G401.6 (cell line): Measurements from ENCODE around the gene LCN2.

ENCODE experiments used
- FAIRE-seq: peaks from 2 replicates; lab custom pipeline; 2012; peaks lifted over from hg19 to GRCh38; lab: Jason Lieb, UNC

Gene LCN2

DNA sequence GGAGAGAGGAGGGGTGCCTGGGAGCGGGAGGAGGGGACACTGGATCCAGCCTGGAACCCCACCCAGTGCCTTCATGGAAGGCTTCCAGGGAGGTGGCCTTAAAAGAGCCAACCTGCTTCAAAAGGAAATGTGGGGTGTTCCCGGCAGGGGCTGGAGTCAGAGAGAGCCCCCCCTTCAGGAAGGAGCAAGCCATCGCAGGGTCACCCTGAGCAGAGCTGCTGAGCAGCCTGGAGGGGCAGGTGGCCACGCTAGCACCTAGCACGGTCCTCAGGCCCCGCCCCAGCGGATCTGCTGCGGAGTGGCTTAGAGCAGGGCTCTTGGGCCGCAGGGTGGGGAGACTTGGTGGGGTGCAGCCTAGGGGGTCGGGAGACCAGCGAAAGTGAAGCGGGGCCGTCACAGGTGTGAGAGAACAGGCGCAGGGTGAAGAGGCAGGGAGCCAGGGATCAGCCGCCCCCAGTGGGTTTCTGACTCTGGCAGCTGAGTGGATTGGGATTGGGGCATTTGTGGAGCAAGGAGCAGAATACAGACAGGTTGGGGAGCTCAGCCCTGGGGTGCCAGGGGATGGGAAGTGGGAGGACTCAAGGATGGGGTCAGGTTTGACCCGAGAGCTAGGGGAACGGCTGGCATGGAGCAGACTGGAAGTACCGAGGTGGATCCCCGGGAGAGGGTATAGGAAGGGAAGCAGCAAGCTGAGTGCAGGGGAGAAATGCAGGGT is 1.5 kb downstream of the LCN2 start:
- FAIRE-seq, result no peak

DNA sequence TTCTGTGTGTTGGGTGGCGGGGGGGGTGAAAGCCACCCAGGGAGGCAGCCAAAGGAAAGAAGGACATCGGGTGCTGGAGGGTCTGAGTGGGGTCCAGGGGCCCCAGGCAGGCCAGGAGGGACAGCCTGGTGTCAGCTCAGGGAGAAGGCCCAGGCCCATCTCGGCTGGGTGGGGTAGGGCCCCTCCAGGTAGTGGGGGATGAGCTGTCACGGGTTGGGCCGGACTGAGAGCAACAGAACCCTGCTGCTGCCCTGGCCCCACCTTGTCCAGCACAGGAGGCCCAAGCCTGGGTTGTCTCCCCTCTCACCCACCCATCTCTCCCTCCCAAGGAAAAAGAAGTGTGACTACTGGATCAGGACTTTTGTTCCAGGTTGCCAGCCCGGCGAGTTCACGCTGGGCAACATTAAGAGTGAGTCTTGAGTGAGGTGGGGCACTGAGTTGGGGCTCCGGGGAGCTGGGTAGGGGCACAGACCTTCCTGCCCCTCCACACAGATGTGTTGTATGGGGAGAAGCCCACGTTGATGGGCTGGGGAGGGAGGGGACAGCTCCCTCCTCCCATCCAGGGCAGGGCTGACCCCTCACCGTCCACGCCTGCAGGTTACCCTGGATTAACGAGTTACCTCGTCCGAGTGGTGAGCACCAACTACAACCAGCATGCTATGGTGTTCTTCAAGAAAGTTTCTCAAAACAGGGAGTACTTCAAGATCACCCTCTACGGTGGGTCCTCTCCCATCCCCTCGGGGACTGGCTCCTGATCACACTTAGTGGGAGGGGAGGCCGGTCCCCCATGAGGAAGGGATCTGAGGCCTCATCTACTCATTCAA is 2.3 kb downstream of the LCN2 start:
- no peak for FAIRE-seq

DNA sequence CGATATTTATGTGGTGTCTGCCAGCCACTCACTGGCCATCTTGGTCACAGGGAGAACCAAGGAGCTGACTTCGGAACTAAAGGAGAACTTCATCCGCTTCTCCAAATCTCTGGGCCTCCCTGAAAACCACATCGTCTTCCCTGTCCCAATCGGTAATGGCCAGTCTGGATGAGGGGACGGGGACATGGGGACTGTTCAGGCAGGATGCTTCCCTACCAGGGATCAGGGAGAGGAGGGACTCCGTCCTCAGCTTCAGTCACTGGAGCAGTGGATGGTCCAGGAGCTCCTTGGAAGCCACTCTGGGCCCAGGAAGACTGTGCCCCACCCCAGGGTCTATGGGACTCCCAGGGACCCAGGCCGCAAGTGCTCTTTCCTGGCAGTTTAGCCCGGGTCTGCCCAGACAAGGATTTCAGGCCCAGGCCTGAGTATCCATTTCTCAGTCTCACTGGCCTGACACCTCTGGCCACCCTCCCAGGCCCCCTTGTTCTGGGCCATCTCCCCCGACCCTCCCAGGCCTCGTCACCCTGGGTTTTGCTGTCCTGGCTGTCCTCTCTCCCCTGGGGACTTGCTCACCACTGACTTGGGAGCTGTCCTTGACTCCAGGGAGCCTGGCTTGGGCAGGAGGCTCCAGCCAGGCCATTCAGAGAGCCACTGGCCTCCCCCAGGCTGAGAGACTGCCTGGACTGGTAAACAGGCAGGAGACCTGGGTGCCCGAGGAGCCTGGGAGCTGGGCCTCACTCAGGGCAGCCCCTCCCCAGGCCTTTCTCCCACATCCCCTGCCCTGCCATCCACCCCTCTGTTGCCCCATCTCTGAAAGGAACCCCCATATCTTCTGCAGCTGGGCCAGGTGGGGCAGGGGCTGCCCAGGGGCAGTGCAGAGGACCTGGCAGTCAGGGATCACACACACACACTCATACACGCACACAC is 3.1 kb downstream of the LCN2 start:
- no peak for FAIRE-seq

DNA sequence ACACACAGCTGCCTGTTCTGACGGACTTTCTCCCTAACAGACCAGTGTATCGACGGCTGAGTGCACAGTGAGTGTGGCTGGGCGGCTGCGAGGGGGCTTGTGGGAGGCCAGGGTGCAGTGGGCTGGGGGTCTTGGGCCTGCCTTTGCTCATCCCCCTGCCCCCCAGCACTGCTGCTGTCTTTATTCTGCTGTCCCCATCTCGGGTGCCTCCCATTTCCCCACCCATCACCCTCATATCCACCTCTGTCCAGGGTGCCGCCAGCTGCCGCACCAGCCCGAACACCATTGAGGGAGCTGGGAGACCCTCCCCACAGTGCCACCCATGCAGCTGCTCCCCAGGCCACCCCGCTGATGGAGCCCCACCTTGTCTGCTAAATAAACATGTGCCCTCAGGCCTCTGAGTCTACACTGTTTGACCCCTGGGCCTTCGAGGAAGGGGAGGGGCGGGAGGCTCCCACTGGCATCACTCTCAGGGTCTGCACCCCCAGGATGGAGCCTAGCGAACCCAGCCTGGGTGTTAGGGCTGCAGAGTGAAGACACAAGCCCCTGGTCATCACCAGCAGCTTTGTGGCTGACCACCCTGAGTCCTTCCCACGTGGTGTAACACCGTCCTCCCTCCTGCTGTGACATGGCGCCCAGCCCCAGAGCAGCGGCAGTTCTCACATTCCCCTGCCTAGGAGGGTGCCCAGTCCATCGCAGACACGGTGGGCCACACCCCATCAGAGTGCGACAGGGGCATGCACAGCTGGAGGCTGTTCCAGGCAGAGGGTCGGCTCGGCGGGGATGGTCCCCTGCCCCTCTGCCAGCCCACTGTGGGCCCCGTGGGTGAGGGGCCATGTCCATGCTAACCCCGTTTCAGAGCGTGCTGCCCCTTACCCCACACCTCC is 4.0 kb downstream of the LCN2 start:
- no peak for FAIRE-seq

DNA sequence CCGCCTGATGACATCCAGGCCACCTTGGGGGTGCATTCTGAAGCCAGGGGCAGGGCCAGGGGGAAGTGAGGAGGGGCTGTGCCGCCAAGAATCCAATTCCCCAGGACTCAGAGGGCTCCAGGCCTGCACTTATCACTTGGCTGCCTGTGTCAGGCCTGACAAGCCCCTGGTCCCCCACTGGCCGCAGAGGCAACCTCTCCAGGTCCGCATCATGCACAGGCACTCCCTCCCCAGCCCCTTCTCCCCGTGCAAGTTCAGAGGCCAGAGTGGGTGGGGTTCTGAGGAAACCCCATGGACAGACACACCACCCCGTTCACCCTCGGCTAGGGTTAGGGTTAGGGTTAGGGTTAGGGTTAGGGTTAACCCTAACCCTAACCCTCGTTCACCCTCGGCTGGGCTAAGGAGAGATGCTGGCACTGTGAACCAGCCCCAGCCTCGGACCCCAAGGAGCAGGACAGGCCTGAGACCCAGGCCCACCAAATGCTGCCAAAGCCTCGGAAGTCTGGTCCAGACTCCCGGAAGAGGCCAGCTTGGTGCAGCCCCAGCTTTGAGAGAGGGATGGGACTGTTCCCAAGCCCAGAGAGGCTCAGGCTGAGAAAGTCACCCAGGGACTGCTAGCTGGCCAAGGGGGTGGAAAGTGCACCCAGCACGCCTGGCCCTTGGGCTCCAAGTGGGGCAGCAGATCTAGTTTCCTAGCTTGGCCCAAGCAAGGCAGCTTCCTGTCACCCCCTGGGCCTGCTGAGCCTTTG is 4.9 kb downstream of the LCN2 start:
- no peak for FAIRE-seq

DNA sequence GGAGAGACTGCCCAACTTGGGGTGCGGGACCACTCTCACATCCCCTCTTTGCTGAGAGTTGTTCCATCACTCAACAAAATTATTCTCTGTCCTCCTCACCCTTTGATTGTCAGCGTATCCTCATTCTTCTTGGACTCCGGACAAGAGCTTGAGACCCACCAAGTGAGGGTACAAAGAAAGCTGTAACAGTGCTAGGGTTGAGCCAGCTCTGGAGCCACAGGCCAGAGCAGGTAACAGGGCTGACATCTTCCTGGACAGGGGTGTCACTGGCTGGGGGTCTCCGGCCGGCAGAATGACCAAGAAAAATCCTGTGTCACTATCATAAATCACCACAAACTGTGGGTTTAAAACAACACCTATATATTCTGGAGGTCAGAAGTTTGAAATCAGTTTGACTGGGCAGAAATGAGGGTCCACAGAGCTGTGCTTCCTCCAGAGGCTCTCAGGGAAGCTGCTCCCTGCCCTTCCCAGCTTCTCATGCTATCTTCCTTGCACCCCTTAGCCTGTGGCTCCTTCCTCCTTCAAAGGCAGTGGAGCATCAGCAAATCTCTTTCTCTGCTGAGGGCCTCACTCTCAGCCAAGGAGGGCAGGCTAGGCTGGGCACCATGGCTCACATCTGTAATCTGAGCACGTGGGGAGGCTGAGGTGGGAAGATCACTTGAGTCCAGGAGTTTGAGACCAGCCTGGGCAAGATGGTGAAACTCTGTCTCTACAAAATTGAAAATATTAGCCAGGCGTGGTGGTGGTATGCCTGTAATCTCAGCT is 6.7 kb downstream of the LCN2 start:
- no peak for FAIRE-seq

DNA sequence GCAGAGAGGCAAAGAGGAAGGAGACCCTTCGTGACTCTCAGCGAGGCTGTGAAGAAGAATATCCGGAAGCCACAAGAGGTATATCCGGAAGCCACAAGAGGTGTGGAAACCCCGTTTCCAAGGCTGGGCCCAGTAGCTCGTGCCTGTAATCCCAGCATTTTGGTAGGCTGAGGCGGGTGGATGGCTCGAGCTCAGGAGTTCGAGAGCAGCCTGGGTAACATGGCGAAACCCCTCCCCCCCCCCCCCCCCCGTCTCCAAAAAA is 10.2 kb downstream of the LCN2 start:
- no peak for FAIRE-seq

DNA sequence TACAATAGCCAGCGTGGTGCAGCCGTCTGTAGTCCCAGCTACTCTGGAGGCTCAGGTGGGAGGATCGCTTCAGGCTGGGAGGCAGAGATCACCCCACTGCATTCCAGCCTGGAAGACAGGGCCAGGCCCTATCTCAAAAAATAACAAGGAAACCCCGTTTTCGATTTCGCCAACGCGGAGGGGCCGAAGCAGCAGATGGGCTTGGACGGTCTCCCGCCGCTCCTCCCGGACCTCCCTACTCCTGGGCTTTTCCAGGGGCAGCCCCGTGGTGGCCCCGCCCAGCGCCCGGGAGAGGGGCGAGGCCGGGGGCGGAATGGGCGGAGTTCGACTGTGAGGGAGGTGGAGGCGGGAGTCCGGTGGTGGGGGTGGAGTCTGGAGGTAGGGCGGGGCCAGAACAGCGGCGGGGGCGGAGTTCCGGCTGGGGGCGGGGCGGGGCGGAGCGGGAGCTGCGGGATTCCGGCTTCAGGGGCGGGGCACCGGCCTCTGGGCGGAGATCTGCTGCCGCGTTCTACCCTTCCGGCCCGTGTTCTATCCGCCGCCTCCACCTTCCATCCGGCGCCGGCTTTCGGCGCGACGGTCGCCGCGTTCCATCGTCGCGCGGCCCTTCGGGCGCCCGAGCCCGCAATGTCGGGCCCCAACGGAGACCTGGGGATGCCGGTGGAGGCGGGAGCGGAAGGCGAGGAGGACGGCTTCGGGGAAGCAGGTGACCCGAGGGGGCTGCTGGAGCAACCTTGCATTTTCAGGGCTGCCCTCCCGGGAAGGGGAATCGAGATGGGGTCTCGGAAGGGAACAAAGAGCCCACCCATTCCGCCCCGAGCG is 10.7 kb downstream of the LCN2 start, which contains the start of gene BBLN:
Gene BBLN, plus strand, starts transcription at position 482 of the 819 bp plus-strand sequence. Its CDS starts 143 bp downstream, at position 625.
- no peak for FAIRE-seq

DNA sequence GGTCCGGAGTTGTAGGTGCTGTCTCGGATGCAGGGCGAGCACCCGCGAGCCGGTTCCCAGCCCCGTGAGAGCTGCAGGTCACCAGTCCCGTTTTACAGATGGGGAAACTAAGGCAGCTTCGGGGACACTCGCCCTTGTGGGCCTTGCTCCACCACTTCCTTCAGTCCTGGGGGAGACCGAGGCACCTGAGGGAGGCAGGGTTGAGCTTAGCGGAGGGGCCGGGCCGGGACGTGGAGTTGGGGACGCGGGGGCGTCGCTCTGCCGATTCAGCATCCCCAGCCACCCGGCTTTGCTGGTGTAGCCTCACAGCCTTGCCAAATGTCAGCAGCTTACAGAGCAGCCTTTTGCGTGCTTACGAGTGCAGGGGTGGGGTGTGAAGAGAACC is 11.3 kb downstream of the LCN2 start:
- FAIRE-seq, result no peak

DNA sequence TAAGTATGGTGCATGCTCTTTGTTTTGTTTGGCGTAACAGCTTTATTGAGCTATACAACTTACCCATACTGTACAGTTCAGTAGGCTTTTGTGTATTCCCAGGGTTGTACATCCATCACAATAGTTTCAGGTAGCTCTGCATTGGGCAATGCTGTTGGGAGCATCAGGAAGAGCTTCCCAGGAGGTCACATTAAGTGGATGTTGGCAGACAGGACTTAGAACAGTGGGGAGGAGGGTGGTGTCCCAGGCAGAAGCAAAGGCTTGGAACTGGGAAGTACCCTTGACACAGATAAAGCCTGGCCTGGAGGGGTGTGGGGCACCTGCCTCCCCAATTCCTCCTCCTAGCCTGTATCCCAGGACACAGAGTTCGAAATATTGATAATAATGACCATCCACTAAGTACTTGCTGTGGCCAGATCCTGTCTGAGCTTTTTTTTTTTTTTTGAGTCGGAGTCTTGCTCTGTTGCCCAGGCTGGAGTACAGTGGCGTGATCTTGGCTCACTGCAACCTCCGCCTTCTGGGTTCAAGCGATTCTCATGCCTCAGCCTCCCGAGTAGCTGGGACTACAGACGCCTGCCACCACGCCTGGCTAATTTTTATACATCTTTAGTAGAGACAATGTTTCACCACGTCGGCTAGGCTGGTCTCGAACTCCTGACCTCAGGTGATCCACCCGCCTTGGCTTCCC is 12.1 kb downstream of the LCN2 start:
- FAIRE-seq, result no peak

DNA sequence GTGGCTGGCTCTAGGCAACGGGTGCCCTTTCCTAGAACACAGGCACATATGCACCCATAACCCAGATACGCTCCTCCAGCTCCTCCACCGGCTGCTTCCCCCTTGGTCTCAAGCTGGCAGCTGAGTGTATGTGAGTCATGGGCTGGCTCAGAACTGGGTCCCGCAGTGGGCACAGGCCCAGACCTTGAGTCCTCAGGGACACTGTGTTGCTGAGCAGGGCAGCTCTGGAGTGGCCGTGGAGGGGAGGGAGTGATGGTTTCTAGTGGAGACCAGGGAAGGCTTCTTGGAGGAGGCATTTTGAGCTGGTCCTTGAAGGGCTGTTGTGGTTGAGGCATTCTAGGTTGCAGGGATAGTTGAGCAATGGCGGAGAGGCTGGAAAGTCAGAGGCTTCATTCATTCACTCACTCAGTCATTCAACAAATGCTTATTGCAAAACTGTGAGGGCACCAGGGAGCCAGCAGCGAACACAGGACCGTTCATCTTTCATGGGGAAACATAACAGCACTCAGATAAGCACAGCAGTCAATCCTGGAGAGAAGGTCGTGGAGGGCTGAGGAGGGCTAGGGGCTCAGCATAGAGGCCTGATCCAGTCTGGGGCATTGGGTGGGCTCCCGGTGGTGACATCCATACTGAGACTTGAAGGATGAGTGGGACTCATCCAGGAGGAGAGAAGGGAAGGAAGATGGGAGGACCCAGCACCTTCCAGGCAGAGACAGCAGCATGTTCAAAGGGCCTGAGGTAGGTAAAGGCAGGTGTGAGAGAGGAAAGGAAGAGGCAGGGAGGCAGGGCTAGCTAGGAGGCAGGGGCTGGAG is 13.2 kb downstream of the LCN2 start:
- FAIRE-seq, result no peak

DNA sequence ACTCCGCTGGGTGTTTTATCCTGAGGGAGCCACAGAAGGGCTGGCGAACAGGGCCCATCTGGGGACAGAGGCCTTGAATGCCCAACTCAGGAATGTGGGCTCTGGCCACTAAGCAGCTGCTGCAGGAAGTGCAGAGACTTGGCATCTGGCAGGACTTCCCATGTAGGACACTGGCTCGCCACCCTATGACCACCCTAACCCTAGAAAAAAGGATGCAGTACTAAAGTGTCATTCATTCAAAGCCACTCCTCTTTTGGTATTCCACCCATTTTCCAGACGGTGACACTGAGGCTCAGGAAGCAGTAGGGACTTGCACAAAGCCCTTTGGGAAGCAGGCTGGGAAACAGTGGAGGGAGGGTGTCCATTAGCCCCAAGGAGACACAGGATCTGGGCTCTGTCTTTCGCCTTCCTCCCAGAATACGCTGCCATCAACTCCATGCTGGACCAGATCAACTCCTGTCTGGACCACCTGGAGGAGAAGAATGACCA is 13.8 kb downstream of the LCN2 start:
- no peak for FAIRE-seq

DNA sequence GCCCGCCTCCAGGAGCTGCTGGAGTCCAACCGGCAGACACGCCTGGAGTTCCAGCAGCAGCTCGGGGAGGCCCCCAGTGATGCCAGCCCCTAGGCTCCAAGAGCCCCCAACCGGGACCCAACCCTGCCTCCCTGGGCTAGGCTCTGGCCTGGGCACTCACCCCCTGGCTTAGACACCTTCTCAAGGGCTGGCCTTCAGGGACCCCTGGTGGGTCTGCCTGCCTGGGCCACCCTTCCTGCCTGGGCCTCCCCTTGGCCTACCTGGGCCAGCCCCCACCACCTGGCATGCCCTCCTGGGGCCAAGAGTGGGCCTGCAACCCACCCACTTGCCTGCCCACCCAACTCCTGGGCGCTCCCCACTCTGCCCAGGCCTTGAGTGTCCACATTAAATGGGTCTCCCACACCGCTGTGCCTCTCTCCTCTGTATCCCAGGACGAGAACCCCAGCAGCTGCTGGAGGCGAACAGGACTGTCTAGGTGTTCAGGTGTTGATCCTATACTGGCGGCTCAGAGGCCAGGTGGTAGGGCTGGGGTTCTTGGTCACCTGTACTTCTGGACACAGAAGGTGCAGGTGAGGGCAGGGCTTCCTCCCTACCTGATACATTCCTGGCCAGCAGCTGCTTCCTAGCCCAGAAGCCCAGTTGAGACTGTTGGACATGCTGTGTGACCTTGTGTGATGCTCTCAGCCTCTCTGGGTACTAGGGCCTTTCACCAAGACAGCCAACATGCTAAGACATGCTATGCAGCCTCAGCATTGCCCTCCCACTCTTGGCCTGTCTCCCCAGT is 14.5 kb downstream of the LCN2 start:
- FAIRE-seq, result no peak

DNA sequence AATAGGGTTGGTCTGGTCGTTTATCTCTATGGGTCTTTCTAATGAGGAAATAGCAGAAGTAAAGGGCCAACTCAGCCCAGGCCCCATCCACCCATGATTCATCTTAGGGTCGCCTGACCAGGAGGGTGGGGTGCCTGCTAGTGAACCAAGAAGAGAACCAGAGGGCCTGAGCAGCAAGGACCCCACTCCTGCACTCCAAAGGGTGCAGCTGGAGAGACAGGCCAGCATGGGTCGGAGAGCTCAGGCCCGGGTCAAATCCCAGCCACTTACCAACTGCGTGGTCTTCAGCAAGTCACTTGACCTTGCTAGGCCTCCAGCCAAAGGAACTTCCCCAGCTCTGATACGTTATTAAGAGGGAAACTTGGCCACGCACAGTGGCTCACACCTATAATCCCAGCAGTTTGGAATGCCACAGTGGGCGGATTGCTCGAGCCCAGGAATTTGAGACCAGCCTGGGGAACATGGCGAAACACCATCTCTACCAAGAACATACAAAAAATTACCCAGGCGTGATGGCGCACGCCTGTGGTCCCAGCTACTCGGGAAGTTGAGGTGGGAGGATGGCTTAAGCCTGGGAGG is 15.1 kb downstream of the LCN2 start:
- no peak for FAIRE-seq

DNA sequence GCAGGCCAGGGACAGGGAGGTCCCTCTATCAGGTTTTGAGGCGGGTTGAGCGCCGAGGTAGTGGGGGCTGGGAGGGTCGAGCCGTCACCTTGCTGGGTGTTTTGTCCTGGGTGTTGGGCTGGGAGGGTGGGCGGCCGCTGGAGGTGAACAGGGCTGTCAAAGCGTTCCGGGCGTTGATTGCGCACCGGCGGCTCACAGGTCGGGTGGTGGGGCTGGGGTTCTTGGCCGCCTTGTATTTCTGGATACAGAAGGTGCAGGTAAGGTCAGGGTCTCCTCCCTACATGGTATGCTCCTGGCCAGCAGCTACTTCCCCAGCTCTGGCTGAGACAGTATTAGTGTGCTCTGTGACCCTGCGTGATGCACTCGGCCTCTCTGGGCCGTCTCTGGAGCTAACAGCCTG is 16.9 kb downstream of the LCN2 start:
- no peak for FAIRE-seq

DNA sequence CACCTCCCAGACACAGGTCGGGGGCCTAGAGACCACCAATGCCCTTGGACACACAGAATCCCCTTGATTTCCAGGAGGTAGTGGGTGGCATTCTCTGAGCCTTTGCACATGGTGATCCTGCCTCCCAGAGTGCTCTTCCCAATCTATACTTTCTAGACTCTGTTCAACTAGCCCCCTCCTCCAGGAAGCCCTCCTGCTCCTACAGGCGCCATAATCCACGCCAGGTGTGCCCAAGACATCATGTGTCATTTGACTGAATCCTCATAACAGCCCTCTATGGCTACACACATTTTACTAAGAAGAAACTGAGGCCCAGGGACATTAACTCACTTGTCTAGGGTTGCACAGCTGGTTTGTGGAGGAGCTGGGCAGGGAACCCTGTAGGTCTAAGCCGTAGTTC is 18.0 kb downstream of the LCN2 start:
- FAIRE-seq, result no peak
